NT2/D1 (cell line): ENCODE measurements around the gene KANSL1.

ENCODE experiments used
- DNase-seq: peaks from one replicate; pipeline ENCODE4 v3.0.0-alpha.2; 2011; ENCODE audit warnings: low read depth, low spot score
- H3K27me3 ChIP-seq: 2 replicates; pipeline ENCODE4 v1.6.0; 2011; ENCODE audit warnings: mild to moderate bottlenecking; ENCODE audit not compliant: insufficient read length, insufficient read depth
- H3K36me3 ChIP-seq: 2 replicates; pipeline ENCODE4 v1.6.1; 2011; ENCODE audit warnings: mild to moderate bottlenecking, low read length, mixed read lengths; ENCODE audit not compliant: insufficient read depth, insufficient read length
- H3K4me1 ChIP-seq: 2 replicates; pipeline ENCODE4 v1.5.1; 2011; ENCODE audit not compliant: insufficient read depth, insufficient read length
- H3K4me3 ChIP-seq: 2 replicates; pipeline ENCODE4 v1.5.1; 2011; ENCODE audit warnings: low read depth; ENCODE audit not compliant: insufficient read length
- H3K9ac ChIP-seq: 2 replicates; pipeline ENCODE4 v1.6.0; 2011; ENCODE audit warnings: low read depth; ENCODE audit not compliant: insufficient read length
- H3K9me3 ChIP-seq: 2 replicates; pipeline ENCODE4 v1.5.1; 2011; ENCODE audit warnings: mild to moderate bottlenecking, low read length; ENCODE audit not compliant: insufficient read depth
- SUZ12 ChIP-seq: IDR thresholded peaks from 2 replicates; pipeline ENCODE4 v1.6.1; 2011; ENCODE audit not compliant: insufficient read length, insufficient read depth; ENCODE audit errors: extremely low read depth
- YY1 ChIP-seq: IDR thresholded peaks from 2 replicates; pipeline ENCODE4 v1.6.1; 2011; ENCODE audit not compliant: insufficient read length, insufficient read depth
- ZNF274 ChIP-seq: IDR thresholded peaks from 2 replicates; pipeline ENCODE4 v1.6.1; 2011; ENCODE audit warnings: mild to moderate bottlenecking, low read depth, low read length

The KANSL1 gene

GRCh38 chr17:46127524-46127923 is 65.7 kb downstream of the KANSL1 start:
- H3K9ac ChIP-seq, result no peak overlapping the region
- TF ChIP-seq YY1 (no peak), ZNF274 (no peak), SUZ12 (no peak)
- no peaks in the 10 kb centered on the region for H3K4me1 ChIP-seq
- no peaks in the 10 kb centered on the region for H3K9me3 ChIP-seq
- DNase-seq, result no peak
- peaks cover 3% of the 10 kb centered on the region for H3K36me3 ChIP-seq
- no peaks in the 10 kb centered on the region for H3K27me3 ChIP-seq
- H3K4me3 ChIP-seq, result no peak overlapping the region

GRCh38 chr17:46126840-46127239 is 66.4 kb downstream of the KANSL1 start:
- no peak overlapping the region for H3K4me3 ChIP-seq
- no peak for DNase-seq
- H3K27me3 ChIP-seq, result no peaks in the 10 kb centered on the region
- TF ChIP-seq SUZ12, result no peak
- TF ChIP-seq YY1, result no peak
- no peak for TF ChIP-seq ZNF274
- no peaks in the 10 kb centered on the region for H3K4me1 ChIP-seq
- H3K9ac ChIP-seq, result no peak overlapping the region
- no peaks in the 10 kb centered on the region for H3K9me3 ChIP-seq
- H3K36me3 ChIP-seq, result peaks cover 3% of the 10 kb centered on the region

GRCh38 chr17:46125831-46126230 is 67.4 kb downstream of the KANSL1 start:
- no peak for DNase-seq
- TF ChIP-seq ZNF274, result no peak
- no peak for TF ChIP-seq SUZ12
- no peak for TF ChIP-seq YY1
- no peak overlapping the region for H3K4me3 ChIP-seq
- no peaks in the 10 kb centered on the region for H3K4me1 ChIP-seq
- H3K9me3 ChIP-seq, result no peaks in the 10 kb centered on the region
- peaks cover 3% of the 10 kb centered on the region for H3K36me3 ChIP-seq
- no peak overlapping the region for H3K9ac ChIP-seq
- H3K27me3 ChIP-seq, result no peaks in the 10 kb centered on the region

- no peak for DNase-seq
- H3K9ac ChIP-seq, result no peak overlapping the region
- peaks cover 3% of the 10 kb centered on the region for H3K36me3 ChIP-seq
- no peak overlapping the region for H3K4me3 ChIP-seq
- no peak for TF ChIP-seq YY1
- H3K27me3 ChIP-seq, result no peaks in the 10 kb centered on the region
- H3K4me1 ChIP-seq, result no peaks in the 10 kb centered on the region
- no peaks in the 10 kb centered on the region for H3K9me3 ChIP-seq
Observed at GRCh38 chr17:46124695-46125592, 68.3 kb downstream of the KANSL1 start.

GRCh38 chr17:46123607-46124006 is 69.6 kb downstream of the KANSL1 start:
- DNase-seq, result no peak
- no peaks in the 10 kb centered on the region for H3K4me1 ChIP-seq
- H3K9ac ChIP-seq, result no peak overlapping the region
- no peak overlapping the region for H3K4me3 ChIP-seq
- H3K36me3 ChIP-seq, result peaks cover 3% of the 10 kb centered on the region
- no peaks in the 10 kb centered on the region for H3K27me3 ChIP-seq
- TF ChIP-seq YY1 (no peak), SUZ12 (no peak), ZNF274 (no peak)
- H3K9me3 ChIP-seq, result no peaks in the 10 kb centered on the region

- Histone ChIP-seq H3K4me1 (no peaks in the 10 kb centered on the region), H3K36me3 (peaks cover 3% of the 10 kb centered on the region), H3K9me3 (no peaks in the 10 kb centered on the region), H3K9ac (no peak overlapping the region), H3K27me3 (no peaks in the 10 kb centered on the region), H3K4me3 (no peak overlapping the region)
- DNase-seq, result no peak
- TF ChIP-seq SUZ12 (no peak), YY1 (no peak), ZNF274 (no peak)
Observed at GRCh38 chr17:46122486-46122871, 70.8 kb downstream of the KANSL1 start.

- H3K9me3 ChIP-seq, result no peaks in the 10 kb centered on the region
- DNase-seq, result no peak
- H3K4me3 ChIP-seq, result no peak overlapping the region
- H3K4me1 ChIP-seq, result no peaks in the 10 kb centered on the region
- H3K36me3 ChIP-seq, result peaks cover 3% of the 10 kb centered on the region
- H3K9ac ChIP-seq, result no peak overlapping the region
- TF ChIP-seq YY1, result no peak
- no peak for TF ChIP-seq SUZ12
- TF ChIP-seq ZNF274, result no peak
- H3K27me3 ChIP-seq, result no peaks in the 10 kb centered on the region
Observed at GRCh38 chr17:46121841-46122485, 71.3 kb downstream of the KANSL1 start.
